Cerebellar cortex (tissue), 1 donor: Measurements from ENCODE around the gene IDE.
"Not testable (repeated sequence)": the region's sequence is repeated elsewhere in the genome, so short reads cannot be mapped to it uniquely, and the experiment has no call there.

Source experiments
- DNase-seq: peaks from one replicate; pipeline ENCODE4 v3.0.0-alpha.2; 2015; ENCODE audit warnings: low spot score

The IDE gene

GRCh38 chr10:92419740-92420545 is 153.9 kb downstream of the IDE start:
- DNase-seq: no peak

DNA sequence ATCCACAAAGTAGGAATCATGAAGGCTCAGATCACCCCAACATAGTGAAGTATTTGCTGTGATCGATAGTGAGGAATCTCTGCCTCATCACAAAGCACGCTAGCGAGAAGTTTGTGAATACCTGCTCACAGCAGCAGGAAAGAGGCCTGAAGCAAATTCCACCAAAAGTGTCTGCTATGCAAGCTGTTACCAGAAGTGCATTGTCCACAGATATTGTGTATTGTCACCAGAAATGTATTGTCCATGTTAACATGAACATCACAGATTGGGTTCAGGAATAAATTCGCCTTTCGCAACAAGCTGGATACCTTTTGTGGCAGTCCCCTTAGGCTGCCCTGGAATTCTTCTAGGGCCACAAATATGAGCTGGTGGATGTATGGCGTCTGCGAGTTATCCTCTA is 155.0 kb downstream of the IDE start:
- no peak for DNase-seq

- no peak for DNase-seq
These were observed 155.7 kb downstream of the IDE start for GRCh38 chr10:92418221-92418620.

DNA sequence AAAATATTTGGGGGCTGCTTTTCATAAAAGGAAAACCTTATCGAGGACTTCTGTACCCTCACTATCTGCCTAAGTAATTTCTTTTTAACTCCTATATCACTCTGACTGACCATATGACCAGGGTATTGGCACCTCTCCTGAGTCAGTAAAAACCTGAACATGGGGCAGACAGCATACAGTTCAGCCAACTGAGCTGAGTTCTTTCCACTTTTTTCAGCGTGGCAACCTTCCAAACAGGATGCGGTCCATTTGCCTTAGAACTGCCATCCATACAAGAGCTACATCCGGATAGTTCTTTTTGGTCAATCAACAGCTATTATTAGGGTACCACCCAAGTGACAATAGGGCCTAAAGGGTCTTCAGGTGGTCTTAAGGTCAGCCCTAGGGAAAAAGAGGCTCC is 160.4 kb downstream of the IDE start:
- DNase-seq: no peak

GRCh38 chr10:92413011-92413410 is 160.9 kb downstream of the IDE start:
- DNase-seq: no peak

GRCh38 chr10:92411406-92411805 is 162.5 kb downstream of the IDE start:
- no peak for DNase-seq

GRCh38 chr10:92410501-92410900 is 163.4 kb downstream of the IDE start:
- DNase-seq: no peak

- no peak for DNase-seq
These were observed 165.9 kb downstream of the IDE start for GRCh38 chr10:92408017-92408361.

DNA sequence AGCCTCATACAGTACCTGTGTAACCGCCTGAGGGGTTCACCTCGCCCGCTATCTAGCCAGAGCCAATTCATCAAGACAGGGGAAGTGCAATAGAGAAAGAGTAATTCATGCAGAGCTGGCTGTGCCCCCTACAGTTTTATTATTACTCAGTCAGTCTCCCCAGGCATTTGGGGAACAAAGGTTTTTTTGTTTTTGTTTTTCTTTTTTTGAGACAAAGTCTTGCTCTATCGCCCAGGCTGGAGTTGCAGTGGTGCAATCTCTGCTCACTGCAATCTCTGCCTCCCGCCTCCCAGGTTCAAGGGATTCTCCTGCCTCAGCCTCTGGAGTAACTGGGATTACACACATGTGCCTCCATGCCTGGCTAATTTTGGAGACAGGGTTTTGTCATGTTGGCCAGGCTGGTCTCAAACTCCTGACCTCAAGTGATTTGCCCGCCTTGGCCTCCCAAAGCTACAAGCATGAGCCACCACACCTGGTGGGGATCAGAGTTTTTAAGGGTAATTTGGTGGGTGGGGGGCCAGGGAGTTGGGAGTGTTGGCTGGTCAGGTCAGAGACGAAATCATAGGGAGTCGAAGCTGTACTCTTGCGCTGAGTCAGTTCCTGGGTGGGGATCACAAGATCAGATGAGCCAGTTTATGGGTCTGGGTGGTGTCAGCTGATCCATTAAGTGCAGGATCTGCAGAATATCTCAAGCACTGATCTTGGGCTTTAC is 166.4 kb downstream of the IDE start:
- no peak for DNase-seq

- no peak for DNase-seq
These were observed 168.4 kb downstream of the IDE start for GRCh38 chr10:92405419-92405924.

DNA sequence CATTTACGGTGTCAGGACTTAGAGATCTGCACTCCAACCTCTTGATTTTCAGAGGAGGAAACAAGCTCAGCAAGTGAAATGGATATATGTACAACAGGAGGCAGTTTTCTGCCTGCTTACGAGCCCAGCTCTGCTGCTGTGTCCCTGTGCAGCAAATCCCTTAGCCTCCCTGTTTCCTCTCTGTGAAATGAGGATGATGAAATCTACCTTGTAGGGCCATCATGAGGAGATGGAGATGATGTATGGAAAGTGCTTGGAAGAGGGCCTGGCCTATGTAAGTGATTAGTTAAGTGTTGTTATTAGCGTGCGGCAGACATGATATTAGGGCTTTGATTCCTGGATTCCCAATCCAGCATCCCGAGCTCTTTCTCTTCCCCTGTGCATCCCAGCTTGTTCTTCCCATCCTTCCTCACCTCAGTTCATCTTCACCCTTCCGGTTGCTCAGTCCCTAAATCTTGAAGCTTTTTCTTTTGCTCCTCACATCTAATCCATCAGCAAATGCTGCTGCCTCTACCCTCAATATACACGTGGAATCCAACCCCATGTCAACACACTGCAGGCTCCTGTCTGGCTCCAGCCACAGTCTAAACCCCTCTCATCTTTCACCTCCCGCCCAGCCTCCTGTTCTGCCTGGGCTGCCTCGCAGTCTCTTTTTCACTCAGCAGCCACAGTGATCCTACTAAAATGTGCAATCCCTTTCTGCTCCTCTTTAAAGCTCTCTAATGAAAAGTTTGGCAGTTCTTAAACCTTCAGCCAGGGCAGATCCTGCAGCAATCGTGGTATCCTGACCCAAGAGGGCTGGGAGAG is 169.1 kb downstream of the IDE start:
- no peak for DNase-seq

- not testable (repeated sequence) for DNase-seq
These were observed 171.7 kb downstream of the IDE start for GRCh38 chr10:92402234-92402633.
